Activated naive CD8-positive, alpha-beta T cell treated with anti-CD3 and anti-CD28 coated beads, Interleukin-2, amount 50 U/mL, for 24 hours (primary cell): Measurements from ENCODE around the gene SEMA4D.
A peak's percentile ranks its signal among the peaks of the same experiment; 100 is the strongest.

ENCODE experiments used
- ATAC-seq: fragments of 150-1000 bp; cut with Tn5 transposase; one replicate; pipeline ENCODE4 v1.10.0; 2021
- DNase-seq: peaks from one replicate; pipeline ENCODE4 v3.0.0; 2021
- H3K27ac Mint-ChIP-seq: one replicate; pipeline ENCODE4 v1.8.0; 2021; ENCODE audit warnings: mild to moderate bottlenecking, mixed read lengths
- H3K27me3 Mint-ChIP-seq: one replicate; pipeline ENCODE4 v1.8.0; 2021; ENCODE audit warnings: mixed read lengths
- H3K36me3 Mint-ChIP-seq: one replicate; pipeline ENCODE4 v1.8.0; 2021; ENCODE audit warnings: low read depth, mixed read lengths
- H3K4me1 Mint-ChIP-seq: one replicate; pipeline ENCODE4 v1.8.0; 2021; ENCODE audit warnings: mixed read lengths
- H3K4me3 Mint-ChIP-seq: one replicate; pipeline ENCODE4 v1.8.0; 2021; ENCODE audit warnings: mild to moderate bottlenecking, moderate library complexity, mixed read lengths
- H3K9me3 Mint-ChIP-seq: one replicate; pipeline ENCODE4 v1.8.0; 2021; ENCODE audit warnings: mixed read lengths

Gene SEMA4D

DNA sequence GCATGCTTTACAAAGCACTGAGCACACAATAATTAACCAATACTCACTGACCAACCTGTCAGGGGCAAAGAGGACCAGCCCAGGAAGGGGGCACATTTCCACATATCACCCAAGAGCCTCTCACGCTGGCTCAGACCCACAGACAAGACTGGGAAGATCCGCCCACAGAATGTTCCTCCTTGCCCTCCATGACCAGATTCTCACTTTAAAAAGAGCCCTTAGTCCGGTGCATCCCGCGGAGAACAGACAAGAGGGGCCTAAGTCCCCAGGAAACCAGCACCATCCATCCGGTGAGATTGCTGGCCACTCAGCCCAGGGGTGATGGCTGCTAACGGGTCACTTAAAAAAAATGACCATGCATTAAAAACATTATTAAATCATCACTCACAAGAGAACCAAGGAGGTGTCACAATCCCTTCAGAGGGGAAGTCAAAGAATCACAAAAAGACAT is 32.9 kb downstream of the SEMA4D start:
- peak overlapping the region; percentile 75 for H3K4me3 Mint-ChIP-seq
- H3K27ac Mint-ChIP-seq = peak overlapping the region; percentile 99
- ATAC-seq (no peak), DNase-seq (no peak)
- peaks cover 73% of the 10 kb centered on the region for H3K36me3 Mint-ChIP-seq
- peaks cover 2% of the 10 kb centered on the region for H3K27me3 Mint-ChIP-seq
- H3K9me3 Mint-ChIP-seq = no peaks in the 10 kb centered on the region
- peaks cover 98% of the 10 kb centered on the region for H3K4me1 Mint-ChIP-seq

DNA sequence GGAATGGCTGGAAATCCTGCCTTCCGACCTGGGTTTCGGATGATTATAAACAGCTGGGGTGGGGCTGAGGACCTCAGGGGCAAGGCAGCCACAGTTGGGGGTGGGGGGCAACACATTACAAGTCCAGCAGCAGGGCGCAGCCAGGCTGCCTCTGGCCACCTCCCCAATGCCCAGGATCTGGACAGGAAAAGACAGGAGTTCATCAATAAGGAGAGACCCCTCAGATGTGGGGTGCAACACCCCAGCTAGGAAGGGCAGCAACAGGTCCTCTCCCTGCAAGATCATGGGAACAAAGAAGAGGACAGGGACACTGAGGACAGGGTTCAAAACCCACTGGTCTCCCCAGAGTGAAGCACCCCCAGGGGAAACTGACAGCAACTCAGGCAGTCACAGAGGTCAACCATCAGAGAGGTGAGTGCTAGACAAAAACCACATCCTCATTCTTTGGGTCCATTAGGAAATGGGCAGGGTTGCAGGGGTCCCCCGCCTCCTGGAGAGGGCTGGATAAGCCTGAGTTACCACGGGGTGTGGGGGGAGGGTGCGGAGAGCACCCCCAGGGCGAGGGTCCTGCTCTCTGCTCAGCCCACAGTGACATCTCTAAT is 33.5 kb downstream of the SEMA4D start:
- peak overlapping the region; percentile 75 for H3K4me3 Mint-ChIP-seq
- H3K4me1 Mint-ChIP-seq = peaks cover 98% of the 10 kb centered on the region
- peaks cover 2% of the 10 kb centered on the region for H3K27me3 Mint-ChIP-seq
- peak overlapping the region; percentile 99 for H3K27ac Mint-ChIP-seq
- ATAC-seq = no peak
- DNase-seq = no peak
- H3K9me3 Mint-ChIP-seq = no peaks in the 10 kb centered on the region
- peaks cover 70% of the 10 kb centered on the region for H3K36me3 Mint-ChIP-seq

DNA sequence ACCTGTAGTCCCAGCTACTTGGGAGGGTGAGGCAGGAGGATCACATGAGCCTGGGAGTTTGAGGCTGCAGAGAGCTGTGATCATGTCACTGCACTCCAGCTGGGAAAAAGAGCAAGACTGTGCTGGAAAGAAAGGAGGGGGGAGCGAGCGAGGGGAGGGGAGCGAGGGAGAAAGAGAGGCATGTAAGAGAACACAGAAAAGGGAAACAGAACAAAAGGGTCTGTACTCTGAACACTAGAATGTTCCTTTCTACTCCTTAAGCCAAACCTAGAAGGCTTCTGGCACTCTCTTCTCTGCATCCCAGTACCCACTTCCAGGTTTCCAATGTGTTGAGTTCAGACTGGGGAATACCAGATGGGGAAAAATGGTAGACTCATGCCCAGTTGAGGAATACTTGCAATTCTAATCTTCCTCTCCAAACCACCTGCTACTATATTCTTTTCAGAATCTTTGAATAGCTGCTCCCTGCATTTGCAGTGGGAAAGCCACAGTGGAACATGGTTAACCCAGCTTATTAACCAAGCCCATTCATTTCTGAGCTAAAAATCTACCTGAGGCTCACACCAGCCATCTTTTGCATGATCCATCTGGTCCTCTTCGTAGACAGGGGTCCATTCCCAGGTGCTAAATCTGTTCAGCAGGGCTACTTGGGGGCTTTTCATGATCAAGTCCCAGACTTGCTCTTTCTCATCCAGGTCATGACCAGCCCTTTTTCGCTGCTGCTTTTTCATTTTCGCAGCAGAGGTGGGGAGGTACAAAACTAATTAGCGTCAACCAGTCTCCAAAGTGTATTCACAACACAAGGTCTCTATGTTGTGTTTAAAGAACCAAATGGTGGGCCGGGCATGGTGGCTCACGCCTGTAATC is 34.9 kb downstream of the SEMA4D start:
- DNase-seq = no peak
- peaks cover 2% of the 10 kb centered on the region for H3K27me3 Mint-ChIP-seq
- H3K9me3 Mint-ChIP-seq = no peaks in the 10 kb centered on the region
- peak overlapping the region; percentile 99 for H3K27ac Mint-ChIP-seq
- peak overlapping the region; percentile 75 for H3K4me3 Mint-ChIP-seq
- ATAC-seq = no peak
- peaks cover 66% of the 10 kb centered on the region for H3K36me3 Mint-ChIP-seq
- H3K4me1 Mint-ChIP-seq = peaks cover 98% of the 10 kb centered on the region

DNA sequence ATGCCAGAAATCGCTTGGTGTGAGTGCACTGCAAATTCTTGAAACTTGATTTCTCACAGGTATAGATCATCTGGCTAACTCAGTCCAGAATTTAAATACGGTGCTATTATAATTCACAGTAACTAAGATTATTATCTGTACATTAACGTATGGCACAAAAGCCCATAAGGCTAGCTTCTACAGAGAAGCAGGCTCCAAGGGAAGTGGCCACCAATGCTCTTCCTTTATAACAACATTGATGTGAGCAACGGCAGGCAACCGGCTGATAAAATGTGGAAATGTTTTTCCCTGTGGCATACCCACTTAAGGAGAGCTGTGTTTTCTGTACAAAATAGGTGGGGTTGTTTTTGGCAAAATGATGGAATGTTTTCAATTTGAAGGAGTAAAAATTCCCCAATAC is 35.7 kb downstream of the SEMA4D start:
- no peaks in the 10 kb centered on the region for H3K9me3 Mint-ChIP-seq
- ATAC-seq (no peak), DNase-seq (no peak)
- H3K4me1 Mint-ChIP-seq = peaks cover 99% of the 10 kb centered on the region
- peak overlapping the region; percentile 75 for H3K4me3 Mint-ChIP-seq
- peaks cover 69% of the 10 kb centered on the region for H3K36me3 Mint-ChIP-seq
- H3K27ac Mint-ChIP-seq = peak overlapping the region; percentile 99
- H3K27me3 Mint-ChIP-seq = peaks cover 2% of the 10 kb centered on the region

DNA sequence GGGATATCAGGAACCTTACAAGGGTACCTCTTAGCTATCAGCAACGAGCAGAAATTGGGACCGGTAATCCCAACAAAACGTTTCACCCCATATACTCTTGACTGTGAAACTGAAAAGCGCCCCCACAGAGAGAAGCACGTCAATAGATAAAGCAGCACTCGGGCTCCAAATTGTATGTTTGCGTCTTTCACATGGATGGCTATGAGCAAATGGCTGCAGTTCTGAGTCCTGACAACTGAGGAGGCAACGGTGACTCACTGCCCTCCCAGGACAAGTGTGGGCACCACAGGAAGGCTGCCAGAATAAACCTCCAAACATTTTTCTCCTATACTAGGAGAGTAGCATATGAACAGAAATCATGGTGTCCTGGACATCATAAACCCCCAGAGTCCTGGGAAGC is 36.6 kb downstream of the SEMA4D start:
- peak; percentile 41 for ATAC-seq
- peak overlapping the region; percentile 58 for H3K4me3 Mint-ChIP-seq
- peak overlapping the region; percentile 99 for H3K27ac Mint-ChIP-seq
- DNase-seq = no peak
- H3K36me3 Mint-ChIP-seq = peaks cover 67% of the 10 kb centered on the region
- no peaks in the 10 kb centered on the region for H3K9me3 Mint-ChIP-seq
- H3K4me1 Mint-ChIP-seq = peaks cover 99% of the 10 kb centered on the region
- H3K27me3 Mint-ChIP-seq = peaks cover 2% of the 10 kb centered on the region

DNA sequence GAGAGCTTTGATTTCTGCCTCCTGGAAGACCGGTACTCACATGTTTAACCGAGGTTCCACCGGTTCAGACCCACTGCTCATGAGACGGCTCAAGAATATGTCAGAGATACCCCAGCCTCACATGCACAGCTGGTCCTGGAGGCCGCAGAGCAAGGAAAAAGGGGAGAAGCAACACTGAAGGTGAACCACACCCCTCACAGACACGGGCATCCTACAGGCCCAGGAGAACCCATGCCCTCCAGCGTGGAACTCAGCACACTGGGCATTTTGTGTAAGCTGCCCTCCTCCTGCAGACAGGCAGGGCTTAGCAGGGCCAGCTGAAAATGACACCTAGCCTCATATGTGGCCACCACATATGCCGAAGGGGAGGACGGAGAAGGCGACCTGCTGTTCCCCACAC is 37.4 kb downstream of the SEMA4D start:
- Mint-ChIP-seq H3K4me1 (peaks cover 99% of the 10 kb centered on the region), H3K36me3 (peaks cover 67% of the 10 kb centered on the region), H3K4me3 (peak overlapping the region; percentile 58), H3K27me3 (peaks cover 2% of the 10 kb centered on the region), H3K27ac (peak overlapping the region; percentile 99), H3K9me3 (no peaks in the 10 kb centered on the region)
- ATAC-seq (no peak), DNase-seq (no peak)

DNA sequence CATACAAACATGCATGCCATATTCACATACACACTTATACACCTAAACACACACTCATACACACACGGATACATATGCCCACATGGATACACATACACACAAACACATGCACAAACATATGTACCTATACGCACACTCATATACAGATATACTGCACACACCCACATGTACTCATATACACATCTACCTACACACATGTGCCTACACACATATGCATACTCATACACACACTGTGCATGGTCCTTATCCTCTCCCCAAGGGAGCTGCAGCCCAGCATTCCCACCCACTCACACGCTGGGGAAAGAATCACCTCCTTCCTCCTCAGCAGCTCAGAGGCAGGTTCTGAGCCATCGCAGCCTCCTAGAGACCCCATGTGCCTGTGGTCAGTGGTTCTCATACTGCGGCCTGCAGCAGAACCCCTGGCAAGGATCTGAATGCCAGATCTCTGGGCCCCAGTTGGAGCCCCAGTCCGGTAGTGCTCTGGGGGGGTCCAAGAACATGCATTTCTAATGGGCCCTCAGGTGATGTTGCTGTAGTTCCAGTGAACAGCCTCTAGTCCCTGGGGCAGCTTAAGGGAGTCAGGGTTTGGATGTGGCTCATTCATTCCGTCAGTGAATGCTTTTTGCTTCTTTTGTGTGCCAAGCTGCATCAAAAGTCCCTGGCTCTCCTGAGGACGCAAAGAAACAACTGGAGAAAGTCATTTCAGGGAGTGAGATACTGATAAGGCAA is 39.0 kb downstream of the SEMA4D start:
- Mint-ChIP-seq H3K4me3 (no peak overlapping the region), H3K27me3 (peaks cover under 1% of the 10 kb centered on the region), H3K27ac (peak overlapping the region; percentile 99), H3K9me3 (no peaks in the 10 kb centered on the region), H3K4me1 (peaks cover 98% of the 10 kb centered on the region), H3K36me3 (peaks cover 60% of the 10 kb centered on the region)
- ATAC-seq (no peak), DNase-seq (no peak)

DNA sequence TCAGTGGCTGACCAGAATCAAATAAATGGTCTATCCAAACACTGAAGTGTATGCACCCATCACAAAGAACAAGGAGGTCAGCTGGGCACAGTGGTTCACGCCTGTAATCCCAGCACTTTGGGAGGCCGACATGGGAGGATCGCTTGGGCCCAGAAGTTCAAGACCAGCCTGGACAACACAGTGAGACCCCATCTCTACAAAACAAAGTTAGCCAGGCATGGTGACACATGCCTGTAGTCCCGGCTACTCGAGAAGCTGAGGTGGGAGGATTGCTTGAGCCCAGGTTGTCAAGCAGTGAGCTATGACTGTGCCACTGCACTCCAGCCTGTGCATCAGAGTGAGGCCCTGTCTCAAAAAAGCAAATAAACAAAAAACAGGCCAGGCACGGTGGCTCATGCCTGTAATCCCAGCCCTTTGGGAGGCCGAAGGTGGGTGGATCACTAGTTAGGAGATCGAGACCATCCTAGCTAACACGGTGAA is 40.5 kb downstream of the SEMA4D start:
- no peaks in the 10 kb centered on the region for H3K9me3 Mint-ChIP-seq
- peaks cover 96% of the 10 kb centered on the region for H3K4me1 Mint-ChIP-seq
- peaks cover 59% of the 10 kb centered on the region for H3K36me3 Mint-ChIP-seq
- no peaks in the 10 kb centered on the region for H3K27me3 Mint-ChIP-seq
- peak overlapping the region; percentile 64 for H3K4me3 Mint-ChIP-seq
- peak overlapping the region; percentile 96 for H3K27ac Mint-ChIP-seq
- ATAC-seq (peak; percentile 15), DNase-seq (no peak)

DNA sequence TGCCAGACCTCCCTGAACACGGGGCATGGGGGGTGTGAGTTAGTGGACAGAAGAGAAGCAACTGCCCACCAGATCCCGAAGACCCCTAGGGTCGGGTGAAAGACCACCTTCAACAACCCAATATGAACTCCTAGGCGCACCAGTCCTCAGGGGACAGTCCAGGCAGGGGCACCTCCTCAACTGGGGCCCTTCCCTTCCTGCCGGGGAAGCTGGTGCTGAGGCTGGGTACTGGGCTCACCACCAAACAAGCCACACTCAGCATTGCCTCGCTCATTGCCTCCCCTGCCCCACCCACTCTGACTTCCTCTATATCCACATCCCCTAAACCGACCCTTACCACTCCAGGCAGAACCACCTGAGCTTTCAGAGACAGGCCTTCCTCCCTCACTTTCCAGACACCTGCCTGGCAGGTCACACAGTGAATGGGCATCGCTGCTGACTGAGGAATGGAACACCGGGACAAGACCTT is 42.5 kb downstream of the SEMA4D start:
- Mint-ChIP-seq H3K27me3 (no peaks in the 10 kb centered on the region), H3K4me3 (peak overlapping the region; percentile 64), H3K27ac (peak overlapping the region; percentile 96), H3K9me3 (no peaks in the 10 kb centered on the region), H3K36me3 (peaks cover 57% of the 10 kb centered on the region), H3K4me1 (peaks cover 94% of the 10 kb centered on the region)
- ATAC-seq (no peak), DNase-seq (no peak)

DNA sequence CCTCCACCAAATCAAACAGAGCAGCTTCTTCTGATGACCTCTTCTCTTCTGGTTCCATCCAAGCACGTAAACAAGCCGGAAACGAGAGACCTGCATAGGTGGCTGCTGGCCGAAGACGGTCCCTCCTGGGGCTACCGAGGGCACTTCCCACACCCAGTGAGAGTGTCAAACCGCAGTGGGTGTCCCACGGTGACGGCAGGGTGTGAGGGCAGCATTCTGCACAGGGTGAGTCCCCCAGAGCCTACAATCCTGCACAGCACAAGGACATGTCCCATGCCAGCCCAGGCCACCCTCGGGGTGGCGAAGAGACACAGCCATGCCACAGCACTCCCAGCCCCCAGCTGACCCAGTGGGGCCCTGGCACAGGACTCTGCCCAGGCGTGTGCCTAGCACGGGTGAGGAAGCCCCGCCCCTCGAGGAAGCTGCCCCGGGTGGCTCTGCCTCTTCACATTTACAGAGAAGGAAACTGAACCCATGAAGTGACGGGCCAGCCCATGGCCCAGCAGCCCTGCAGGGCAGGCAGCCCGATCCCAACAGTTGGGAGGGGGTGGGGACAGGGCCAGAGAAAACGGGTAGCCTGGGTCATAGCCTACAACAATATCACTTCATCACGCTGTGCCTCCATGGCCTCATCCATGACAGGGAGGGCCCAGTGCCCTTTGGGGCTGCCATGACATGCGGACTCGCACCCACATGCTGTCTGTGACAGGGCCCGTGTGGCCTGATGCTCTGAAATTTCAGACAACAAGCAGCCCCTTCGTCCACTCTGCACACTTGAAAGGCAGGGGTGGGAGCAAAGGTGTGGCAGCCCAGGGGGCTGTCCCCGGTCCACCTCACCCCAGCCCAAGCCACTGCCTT is 43.2 kb downstream of the SEMA4D start:
- DNase-seq (no peak), ATAC-seq (no peak)
- Mint-ChIP-seq H3K9me3 (no peaks in the 10 kb centered on the region), H3K4me1 (peaks cover 94% of the 10 kb centered on the region), H3K36me3 (peaks cover 58% of the 10 kb centered on the region), H3K4me3 (peak overlapping the region; percentile 64), H3K27me3 (no peaks in the 10 kb centered on the region), H3K27ac (peak overlapping the region; percentile 96)

DNA sequence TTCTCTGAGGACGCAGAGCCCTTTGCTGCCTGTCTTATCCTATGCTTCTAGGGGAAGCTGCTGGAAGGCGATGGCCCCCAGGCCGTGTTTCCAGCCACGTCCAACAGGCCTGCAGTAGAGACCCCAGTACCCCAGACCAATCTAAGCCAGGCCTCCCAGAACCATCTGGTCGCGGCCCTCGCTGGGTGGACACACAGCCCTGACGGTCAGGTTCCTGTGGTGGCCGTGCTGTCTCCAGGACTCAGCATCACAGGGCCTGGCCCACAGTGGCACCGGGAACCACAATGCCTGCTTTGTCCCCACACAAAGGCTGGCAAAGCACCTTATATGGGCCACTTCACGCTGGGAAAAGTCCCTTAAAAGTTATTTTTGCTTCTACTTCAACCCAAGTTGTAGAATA is 44.5 kb downstream of the SEMA4D start:
- Mint-ChIP-seq H3K36me3 (peaks cover 57% of the 10 kb centered on the region), H3K9me3 (no peaks in the 10 kb centered on the region), H3K27me3 (no peaks in the 10 kb centered on the region), H3K4me3 (no peak overlapping the region), H3K27ac (peak overlapping the region; percentile 96), H3K4me1 (peaks cover 94% of the 10 kb centered on the region)
- DNase-seq (no peak), ATAC-seq (no peak)

DNA sequence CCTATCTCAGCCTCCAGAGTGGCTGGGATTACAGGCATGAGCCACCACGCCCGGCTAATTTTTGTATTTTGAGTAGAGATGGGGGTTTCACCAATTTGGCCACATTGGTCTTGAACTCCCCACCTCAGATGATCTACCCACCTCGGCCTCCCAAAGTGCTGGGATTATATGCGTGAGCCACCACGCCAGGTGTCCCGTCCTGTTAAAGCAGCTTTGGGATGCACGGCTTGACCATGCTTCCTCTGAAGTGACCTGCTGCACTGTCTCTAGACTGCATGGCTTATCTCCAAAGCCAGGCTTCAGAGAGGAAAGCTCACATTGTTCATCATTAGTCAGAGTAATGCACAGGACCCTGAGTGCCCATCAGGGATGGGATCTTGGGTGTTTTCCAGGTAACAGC is 45.4 kb downstream of the SEMA4D start:
- peak overlapping the region; percentile 73 for H3K27ac Mint-ChIP-seq
- peaks cover 54% of the 10 kb centered on the region for H3K36me3 Mint-ChIP-seq
- DNase-seq (no peak), ATAC-seq (no peak)
- no peak overlapping the region for H3K4me3 Mint-ChIP-seq
- no peaks in the 10 kb centered on the region for H3K27me3 Mint-ChIP-seq
- no peaks in the 10 kb centered on the region for H3K9me3 Mint-ChIP-seq
- H3K4me1 Mint-ChIP-seq = peaks cover 94% of the 10 kb centered on the region

DNA sequence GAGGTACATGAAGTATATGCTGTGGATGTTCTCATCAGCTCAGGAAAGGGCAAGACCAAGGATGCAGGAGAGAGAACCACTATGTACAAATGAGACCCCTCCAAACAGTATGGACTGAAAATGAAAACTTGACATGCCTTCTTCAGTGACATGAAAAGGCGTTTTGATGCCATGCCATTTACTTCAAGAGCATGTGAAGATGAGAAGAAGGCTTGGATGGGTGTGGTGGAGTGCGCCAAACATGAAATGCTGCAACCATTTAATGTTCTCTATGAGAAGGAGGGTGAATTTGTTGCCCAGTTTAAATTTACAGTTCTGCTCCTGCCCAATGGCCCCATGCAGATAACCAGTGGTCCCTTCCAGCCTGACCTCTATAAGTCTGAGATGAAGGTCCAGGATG is 47.7 kb downstream of the SEMA4D start:
- H3K36me3 Mint-ChIP-seq = peaks cover 45% of the 10 kb centered on the region
- no peak overlapping the region for H3K4me3 Mint-ChIP-seq
- H3K4me1 Mint-ChIP-seq = peaks cover 94% of the 10 kb centered on the region
- ATAC-seq (no peak), DNase-seq (no peak)
- H3K27me3 Mint-ChIP-seq = no peaks in the 10 kb centered on the region
- H3K27ac Mint-ChIP-seq = peak overlapping the region; percentile 93
- no peaks in the 10 kb centered on the region for H3K9me3 Mint-ChIP-seq

DNA sequence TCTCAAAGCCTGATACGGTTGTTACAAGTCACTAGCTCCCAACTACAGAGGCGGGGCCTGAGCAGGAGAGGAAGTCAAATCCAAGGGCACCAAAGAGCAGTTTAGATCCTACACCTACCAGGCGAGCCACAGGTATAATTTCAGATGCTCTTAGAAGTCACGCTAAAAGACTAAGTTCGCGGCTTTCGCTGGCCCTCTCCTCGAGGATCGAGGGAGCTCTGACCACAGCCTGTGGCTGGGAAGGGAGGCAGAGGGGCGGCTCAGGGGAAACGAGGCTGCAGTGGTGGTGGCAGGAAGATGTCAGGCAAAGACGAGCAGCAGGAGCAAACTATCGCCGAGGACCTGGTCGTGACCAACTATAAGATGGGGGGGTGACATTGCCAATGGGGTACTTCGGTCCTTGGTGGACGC is 48.6 kb downstream of the SEMA4D start:
- no peaks in the 10 kb centered on the region for H3K9me3 Mint-ChIP-seq
- peak overlapping the region; percentile 93 for H3K27ac Mint-ChIP-seq
- peaks cover 51% of the 10 kb centered on the region for H3K36me3 Mint-ChIP-seq
- no peak for ATAC-seq
- H3K27me3 Mint-ChIP-seq = no peaks in the 10 kb centered on the region
- H3K4me3 Mint-ChIP-seq = peak overlapping the region; percentile 53
- DNase-seq = no peak
- H3K4me1 Mint-ChIP-seq = peaks cover 95% of the 10 kb centered on the region
